HepG2 (cell line): Measurements from ENCODE around the gene TMEM250. TPM values are rescaled to one million over a fixed set of nuclear protein-coding genes. Genes with fewer than 3 reads are reported as not detected.

Experiments used
- ARID2 ChIP-seq: sonication (generic); formaldehyde crosslinking; IDR thresholded peaks from 2 replicates; pipeline ENCODE4 v1.8.1; 2022; ENCODE audit warnings: mild to moderate bottlenecking, missing genetic modification reagents, borderline replicate concordance
- CSRNP2 ChIP-seq: sonication (generic); formaldehyde crosslinking; conservative IDR thresholded peaks from 2 replicates; pipeline ENCODE4 v1.8.0; 2022; ENCODE audit warnings: low read depth, missing genetic modification reagents
- ETV5 ChIP-seq: IDR thresholded peaks from 2 replicates; pipeline ENCODE4 v1.6.1; 2018; ENCODE audit warnings: missing biosample characterization, missing genetic modification reagents, inconsistent platforms, borderline replicate concordance
- GATAD2A ChIP-seq: IDR thresholded peaks from 2 replicates; pipeline ENCODE4 v1.6.1; 2016
- HNRNPLL ChIP-seq: fragments of 200-400 bp; formaldehyde crosslinking; IDR thresholded peaks from 2 replicates; pipeline ENCODE4 v1.6.1; 2017; ENCODE audit warnings: mild to moderate bottlenecking, low read depth, low read length; ENCODE audit not compliant: poor library complexity, severe bottlenecking
- IKZF4 ChIP-seq: sonication (generic); formaldehyde crosslinking; IDR thresholded peaks from 2 replicates; pipeline ENCODE4 v1.5.1; 2020; ENCODE audit warnings: borderline replicate concordance, mild to moderate bottlenecking, low read depth, missing genetic modification reagents; ENCODE audit errors: not compliant biosample characterization
- KAT8 ChIP-seq: IDR thresholded peaks from 2 replicates; pipeline ENCODE4 v1.6.1; 2016; ENCODE audit warnings: missing genetic modification reagents, missing compliant biosample characterization
- POLR2AphosphoS5 ChIP-seq: IDR thresholded peaks from 2 replicates; pipeline ENCODE4 v1.6.1; 2012; ENCODE audit warnings: low read depth, low read length
- SRSF9 ChIP-seq: fragments of 200-400 bp; formaldehyde crosslinking; IDR thresholded peaks from 2 replicates; pipeline ENCODE4 v1.6.1; 2018; ENCODE audit warnings: borderline replicate concordance, mild to moderate bottlenecking, low read depth, low read length; ENCODE audit not compliant: insufficient read depth, poor library complexity, severe bottlenecking
- ZNF138 ChIP-seq: sonication (generic); formaldehyde crosslinking; IDR thresholded peaks from 2 replicates; pipeline ENCODE4 v1.5.0; 2020; ENCODE audit warnings: mild to moderate bottlenecking, low read depth, missing genetic modification reagents
- ZNF318 ChIP-seq: sonication (generic); formaldehyde crosslinking; IDR thresholded peaks from 2 replicates; pipeline ENCODE4 v1.4.0; 2020; ENCODE audit warnings: mild to moderate bottlenecking, missing genetic modification reagents
- ZNF335 ChIP-seq: sonication (generic); formaldehyde crosslinking; IDR thresholded peaks from 2 replicates; pipeline ENCODE4 v1.4.0; 2020; ENCODE audit warnings: missing genetic modification reagents
- ZNF383 ChIP-seq: sonication (generic); formaldehyde crosslinking; IDR thresholded peaks from 2 replicates; pipeline ENCODE4 v1.4.0; 2020; ENCODE audit warnings: missing genetic modification reagents, mild to moderate bottlenecking, borderline replicate concordance
- ZNF484 ChIP-seq: sonication (generic); formaldehyde crosslinking; IDR thresholded peaks from 2 replicates; pipeline ENCODE4 v1.5.1; 2020; ENCODE audit warnings: mild to moderate bottlenecking, low read depth, missing genetic modification reagents, borderline replicate concordance
- ZNF546 ChIP-seq: sonication (generic); formaldehyde crosslinking; conservative IDR thresholded peaks from 2 replicates; pipeline ENCODE4 v1.8.1; 2023; ENCODE audit warnings: mild to moderate bottlenecking, missing genetic modification reagents
- ZNF749 ChIP-seq: sonication (generic); formaldehyde crosslinking; IDR thresholded peaks from 2 replicates; pipeline ENCODE4 v1.8.0; 2022; ENCODE audit warnings: mild to moderate bottlenecking, missing genetic modification reagents, moderate library complexity, borderline replicate concordance
- ZNF841 ChIP-seq: sonication (generic); formaldehyde crosslinking; IDR thresholded peaks from 2 replicates; pipeline ENCODE4 v1.8.1; 2023; ENCODE audit warnings: missing genetic modification reagents, borderline replicate concordance
- polyA plus RNA-seq, 8 experiments: library from polyadenylated mRNA; depleted of rRNA in 3 of 8; stranded (reverse) in 7 of 8; unstranded in 1 of 8; fragments of >200 nt; fragmentation: Illumina TruSeq in 4 of 8; extraction: Trizol in 4 of 8; gene quantifications; 2 replicates each; pipeline versions ENCODE4 v1.2.1 to v1.2.3, GENCODE V29; 2011 to 2016; ENCODE audit warnings: low read depth in 4 of 8, missing spikeins in 1 of 8, mixed read lengths in 1 of 8; ENCODE audit not compliant: insufficient read depth in 1 of 8
- total RNA-seq, 5 experiments: library from RNA; depleted of rRNA; stranded (reverse); fragments of >200 nt; fragmentation: Illumina TruSeq; extraction: Trizol; gene quantifications; 2 replicates each; pipeline ENCODE4 v1.2.3, GENCODE V29; 2016; ENCODE audit warnings: low read depth in 1 of 5

Gene TMEM250
- total and polyA plus RNA-seq, 2 of the 13 experiments (the other 11 are each of a cell fraction or from before 2014, with no cell fraction given): 5.5 to 13.9 TPM

DNA sequence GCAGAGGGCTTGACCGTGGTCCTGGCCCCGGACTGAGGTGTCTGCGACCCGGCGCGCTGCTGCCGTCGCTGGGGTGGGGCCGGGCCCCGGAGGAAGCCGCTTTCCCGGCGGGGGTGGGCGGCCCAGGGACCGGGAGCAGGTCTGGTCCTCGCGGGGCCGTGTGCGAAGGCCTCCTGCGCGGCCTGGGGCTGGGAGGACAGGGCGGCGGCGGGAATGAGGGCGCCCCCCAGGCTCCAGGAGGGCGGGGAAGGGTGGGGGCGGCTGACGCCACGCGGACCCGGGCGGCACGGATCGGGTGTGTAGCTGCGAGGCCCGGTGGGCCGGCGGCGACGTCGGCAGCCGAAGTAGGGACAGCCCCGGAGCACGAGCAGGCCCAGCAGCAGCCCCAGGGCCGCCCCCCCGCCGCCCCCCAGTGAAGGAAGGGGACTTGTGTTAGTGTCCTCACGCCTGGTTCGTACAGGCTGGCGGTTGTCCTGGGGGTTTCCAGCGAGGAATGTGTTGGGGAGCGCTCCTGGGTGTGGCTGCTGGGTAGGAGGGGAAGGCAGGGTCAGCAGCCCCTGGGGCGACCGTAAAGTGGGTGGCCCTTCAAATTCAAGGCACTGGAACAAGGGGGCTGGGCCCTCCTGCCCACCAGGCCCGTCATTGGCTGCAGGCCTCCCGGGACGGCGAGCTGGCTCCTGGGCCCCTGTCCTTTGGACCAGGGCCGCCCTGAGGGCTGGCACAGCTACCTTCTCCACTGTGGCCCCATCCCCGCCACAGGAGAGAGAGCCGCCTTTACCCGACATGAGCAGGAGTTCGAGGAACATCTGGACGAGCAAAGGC lies 597 bp upstream of the TMEM250 start (continued):
- 0 out of 2 replicates have a peak, but pooled peaks have one; percentile 37 for TF ChIP-seq ZNF318 (CRISPR knock-in tag)
- TF ChIP-seq KAT8: peak; percentile 60; the same call in 1 of the 2 replicates
- TF ChIP-seq HNRNPLL: peak; percentile 24
- TF ChIP-seq ZNF841 (CRISPR knock-in tag): no peak
- no peak for TF ChIP-seq ETV5 (CRISPR knock-in tag)
- TF ChIP-seq ZNF484 (CRISPR knock-in tag): no peak
- no peak for TF ChIP-seq SRSF9
- TF ChIP-seq GATAD2A (CRISPR knock-in tag): peak; percentile 74
- no peak for TF ChIP-seq IKZF4
- no peak for TF ChIP-seq ZNF383
- no peak for TF ChIP-seq ZNF138 (CRISPR knock-in tag)
- no peak for TF ChIP-seq ZNF335
- TF ChIP-seq ARID2 (CRISPR knock-in tag): peak; percentile 33; the same call in 1 of the 2 replicates
- TF ChIP-seq ZNF749 (CRISPR knock-in tag): 0 out of 2 replicates have a peak, but pooled peaks have one; percentile 22
- TF ChIP-seq CSRNP2 (CRISPR knock-in tag): no peak
- TF ChIP-seq POLR2AphosphoS5: peak; percentile 46
- TF ChIP-seq ZNF546 (CRISPR knock-in tag): no peak
